Pancreas (tissue), 10 donors: Measurements from ENCODE around the gene AMDHD2. TPM values are rescaled to one million over a fixed set of nuclear protein-coding genes. Genes with fewer than 3 reads are reported as not detected.

ENCODE experiments used
- ATAC-seq, 4 donors: fragments of 200-7000 bp; cut with Tn5 transposase; one replicate each; pipeline versions ENCODE4 v1.8.0 to v1.9.1; 2020; ENCODE audit warnings: mild to moderate bottlenecking in 4 of 4, moderate library complexity in 4 of 4
- DNase-seq, 6 donors: peaks; one replicate each; pipeline ENCODE4 v3.0.0-alpha.2; 2020
- FAIRE-seq: peaks from 2 replicates; lab custom pipeline; 2012; peaks lifted over from hg19 to GRCh38; lab: Jason Lieb, UNC
- H3K27ac ChIP-seq, 4 donors: fragments of 200-600 bp; sonication (generic); 1 replicate in 3 of 4; 2 replicates in 1 of 4; pipeline versions ENCODE4 v1.5.0 to v1.8.0; 2020
- H3K27me3 ChIP-seq, 4 donors: fragments of 200-600 bp; one replicate each; pipeline ENCODE4 v1.8.0; 2021
- H3K36me3 ChIP-seq, 3 donors: fragments of 200-600 bp; sonication (generic) in 1 of 3; one replicate each; pipeline versions ENCODE4 v1.5.0 to v1.8.0; 2020 to 2021
- H3K4me1 ChIP-seq, 3 donors: fragments of 200-600 bp; one replicate each; pipeline ENCODE4 v1.8.0; 2021
- H3K4me3 ChIP-seq, 4 donors: fragments of 200-600 bp; sonication (generic) in 2 of 4; one replicate each; pipeline versions ENCODE4 v1.5.0 to v1.8.0; 2020 to 2021
- H3K9me3 ChIP-seq, 4 donors: fragments of 200-600 bp; one replicate each; pipeline ENCODE4 v1.8.0; 2021
- CTCF ChIP-seq, 4 donors: fragments of 200-600 bp; sonication (generic) in 3 of 4; IDR thresholded peaks; one replicate each; pipeline versions ENCODE4 v1.5.0 to v1.8.0; 2021; ENCODE audit warnings: antibody characterized with exemption in 4 of 4
- WGBS, 2 donors: extraction: QIAGEN DNeasy Blood & Tissue Kit; methylation state at CpG; one replicate each; pipeline ENCODE4 v1.1.7; 2013; 5-methylcytosine and 5-hydroxymethylcytosine counted together
- intact Hi-C, 3 donors: fragments of 100-400 bp; cut with DNase I; formaldehyde crosslinking; loops; one replicate each; pipeline versions ENCODE4 v1.11.1 to v1.14.2; 2022
- polyA plus RNA-seq, 2 donors: library from polyadenylated mRNA; stranded (reverse); fragments of 200-250 nt; gene quantifications; one replicate each; pipeline ENCODE4 v1.2.3, GENCODE V29; 2013
- total RNA-seq, 6 donors: library from RNA; stranded (reverse); fragmentation: NEBNext Ultra II Directional in 4 of 6; extraction: Animal tissue kit (Norgen Biotek cat#: 25700) in 4 of 6; gene quantifications; one replicate each; pipeline versions ENCODE4 v1.2.1 to v1.2.4, GENCODE V29; 2021 to 2023
- donor health status: healthy with polysubstance abuse.
- donor health status: DM: no; HTN: no; CAD: no; lungs with moderate emphysema.
- donor health status: DM: no; HTN: no; CAD: no.
- donor health status: control.
- donor health status: control.
- donor health status: Bipolar disorder and iron deficiency.
- donor health status: DM: yes; HTN: yes; CAD: no.
- donor health status: DM: no; HTN: no; CAD: no.
- donor health status: DM: no; HTN: no; CAD: no.
- donor health status: DM: yes; HTN: yes; CAD: no.

Gene AMDHD2
- total and polyA plus RNA-seq, 8 donors, result 8.0 to 36.3 (median 12.7) TPM

- FAIRE-seq, result no peak
- H3K4me1 ChIP-seq, result no peaks in the 10 kb centered on the region
- H3K4me3 ChIP-seq, result no peak overlapping the region
- peak in 1 of 6 donors; percentile 42 for DNase-seq
- WGBS, 2 donors, result 91 to 95% methylated on average over 16 of the region's 16 CpGs
- H3K27ac ChIP-seq, result no peak overlapping the region
- intact Hi-C loops, result no loop called here
- no peaks in the 10 kb centered on the region for H3K9me3 ChIP-seq
- no peak for TF ChIP-seq CTCF (IDR thresholded peaks at IDR 0.05)
- H3K27me3 ChIP-seq, result no peaks in the 10 kb centered on the region
- ATAC-seq, result no peak
- H3K36me3 ChIP-seq, result peaks cover 0 to 7% (median 0%) of the 10 kb centered on the region in 3 donors
Measured at GRCh38 chr16:2489581-2489980, 30.6 kb upstream of the AMDHD2 start.

GRCh38 chr16:2490190-2491105 is 29.7 kb upstream of the AMDHD2 start:
- DNase-seq (peak in 1 of 6 donors; percentile 40), FAIRE-seq (no peak), ATAC-seq (peak in 1 of 4 donors; percentile 17)
- intact Hi-C loops, result loop anchor here in 2 of 3 donors (10.0 kb wide), 2 partner anchors 56 to 186 kb away; no protein-coding TSS in a partner anchor
- no peaks in the 10 kb centered on the region for H3K9me3 ChIP-seq
- WGBS, 2 donors, result 83 to 85% methylated on average over 23 of the region's 23 CpGs
- no peaks in the 10 kb centered on the region for H3K27me3 ChIP-seq
- no peaks in the 10 kb centered on the region for H3K4me1 ChIP-seq
- no peak overlapping the region for H3K4me3 ChIP-seq
- H3K27ac ChIP-seq, result no peak overlapping the region
- peaks cover 0 to 7% (median 0%) of the 10 kb centered on the region in 3 donors for H3K36me3 ChIP-seq
- no peak for TF ChIP-seq CTCF (IDR thresholded peaks at IDR 0.05)

- TF ChIP-seq CTCF (IDR thresholded peaks at IDR 0.05), result no peak
- Histone ChIP-seq H3K4me3 (no peak overlapping the region), H3K27ac (no peak overlapping the region), H3K4me1 (no peaks in the 10 kb centered on the region), H3K9me3 (no peaks in the 10 kb centered on the region), H3K36me3 (peaks cover 0 to 21% (median 0%) of the 10 kb centered on the region in 3 donors), H3K27me3 (no peaks in the 10 kb centered on the region)
- peak in 1 of 6 donors; percentile 36 for DNase-seq
- peak in 2 of 4 donors; percentile 35 to 36 for ATAC-seq
- FAIRE-seq, result no peak
- WGBS, 2 donors, result 49 to 56% methylated on average over 13 of the region's 13 CpGs
- intact Hi-C loops, result loop anchor here in 2 of 3 donors (10.0 kb wide), 2 partner anchors 57 to 187 kb away; no protein-coding TSS in a partner anchor
Measured at GRCh38 chr16:2492292-2492691, 27.9 kb upstream of the AMDHD2 start.

GRCh38 chr16:2493605-2494004 is 26.6 kb upstream of the AMDHD2 start:
- TF ChIP-seq CTCF (IDR thresholded peaks at IDR 0.05), result no peak
- Histone ChIP-seq H3K4me3 (no peak overlapping the region), H3K27ac (no peak overlapping the region), H3K4me1 (peaks cover 2 to 10% (median 7%) of the 10 kb centered on the region in 3 donors), H3K27me3 (no peaks in the 10 kb centered on the region), H3K36me3 (peaks cover 0 to 25% (median 0%) of the 10 kb centered on the region in 3 donors), H3K9me3 (no peaks in the 10 kb centered on the region)
- intact Hi-C loops, result loop anchor here in 2 of 3 donors (10.0 kb wide), 2 partner anchors 59 to 189 kb away; no protein-coding TSS in a partner anchor
- ATAC-seq, result no peak
- no peak for FAIRE-seq
- DNase-seq, result peak in 1 of 6 donors; percentile 15
- WGBS, 2 donors, result 80 to 82% methylated on average over 6 of the region's 6 CpGs
